Rectal smooth muscle tissue (tissue), 1 donor: ENCODE measurements around the gene EMX1.

Source experiments
- H3K27ac ChIP-seq: one replicate; pipeline ENCODE4 v1.7.0; 2013; ENCODE audit warnings: low read depth, low read length, inconsistent platforms
- H3K27me3 ChIP-seq: one replicate; pipeline ENCODE4 v1.7.0; 2013; ENCODE audit warnings: low read length; ENCODE audit not compliant: control insufficient read depth, insufficient read depth
- H3K36me3 ChIP-seq: one replicate; pipeline ENCODE4 v1.7.0; 2013; ENCODE audit warnings: low read length; ENCODE audit not compliant: control insufficient read depth, insufficient read depth
- H3K4me1 ChIP-seq: one replicate; pipeline ENCODE4 v1.7.0; 2013; ENCODE audit warnings: low read length; ENCODE audit not compliant: control insufficient read depth, insufficient read depth
- H3K4me3 ChIP-seq: one replicate; pipeline ENCODE4 v1.7.0; 2013; ENCODE audit warnings: low read length
- H3K9ac ChIP-seq: one replicate; pipeline ENCODE4 v1.7.0; 2013; ENCODE audit warnings: low read length

The EMX1 gene

DNA sequence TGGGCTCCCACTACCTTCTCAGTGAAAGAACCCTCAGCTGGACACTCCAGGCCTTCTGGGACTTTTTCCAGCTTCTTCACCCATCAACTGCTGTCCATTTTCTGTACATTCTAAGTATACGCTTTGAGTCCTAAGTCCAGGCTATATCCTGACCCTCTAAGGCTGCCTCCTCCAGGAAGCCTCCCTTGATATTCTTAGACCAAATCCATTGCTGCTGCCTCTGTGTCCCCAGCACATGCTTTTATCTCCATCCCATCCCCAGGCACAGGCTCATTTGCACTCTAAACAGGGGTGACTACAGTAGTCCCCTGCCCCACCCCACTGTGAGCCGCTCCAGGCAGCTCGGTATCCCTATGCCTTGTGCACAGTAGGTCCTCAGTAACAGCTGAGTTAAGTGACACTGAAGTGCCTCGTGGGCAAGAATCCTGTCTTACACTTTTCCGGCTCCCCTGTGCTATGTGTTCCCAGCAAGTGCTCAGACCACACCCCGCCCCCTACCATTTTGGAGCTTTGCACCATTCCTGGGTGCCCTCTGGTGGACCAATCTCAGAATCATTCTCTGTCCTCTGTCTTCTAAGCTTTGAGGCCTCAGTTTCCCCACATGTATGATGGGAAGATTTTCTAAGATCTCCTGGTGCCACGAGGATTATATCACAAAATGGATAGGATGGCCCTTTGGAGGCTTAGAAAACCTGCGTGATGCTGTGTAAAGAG, 34.9 kb downstream of the EMX1 start:
- Histone ChIP-seq H3K36me3 (no peaks in the 10 kb centered on the region), H3K27ac (no peak overlapping the region), H3K4me1 (no peaks in the 10 kb centered on the region), H3K27me3 (no peaks in the 10 kb centered on the region), H3K9ac (no peak overlapping the region), H3K4me3 (no peak overlapping the region)

DNA sequence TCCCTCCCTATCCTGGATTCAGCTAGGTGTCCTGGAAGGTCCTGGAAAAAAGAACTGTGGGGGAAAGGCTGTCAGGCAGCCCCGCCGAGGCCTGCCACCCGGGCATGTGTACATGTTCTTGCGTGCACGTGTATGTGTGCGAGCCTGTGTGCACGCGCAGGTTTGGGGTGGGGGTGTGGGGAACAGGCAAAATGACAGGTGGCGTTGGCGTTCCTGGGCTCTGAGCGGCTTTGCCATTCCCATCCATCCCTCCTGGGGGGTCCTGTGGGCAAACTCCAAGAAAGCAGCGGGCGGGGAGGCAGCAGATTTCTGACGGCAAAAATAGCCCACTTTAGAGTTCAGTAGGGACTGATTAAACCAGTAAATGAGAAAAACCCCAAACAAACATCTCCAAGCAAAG, 35.6 kb downstream of the EMX1 start:
- Histone ChIP-seq H3K4me1 (no peaks in the 10 kb centered on the region), H3K36me3 (no peaks in the 10 kb centered on the region), H3K27ac (no peak overlapping the region), H3K27me3 (no peaks in the 10 kb centered on the region), H3K4me3 (no peak overlapping the region), H3K9ac (no peak overlapping the region)

DNA sequence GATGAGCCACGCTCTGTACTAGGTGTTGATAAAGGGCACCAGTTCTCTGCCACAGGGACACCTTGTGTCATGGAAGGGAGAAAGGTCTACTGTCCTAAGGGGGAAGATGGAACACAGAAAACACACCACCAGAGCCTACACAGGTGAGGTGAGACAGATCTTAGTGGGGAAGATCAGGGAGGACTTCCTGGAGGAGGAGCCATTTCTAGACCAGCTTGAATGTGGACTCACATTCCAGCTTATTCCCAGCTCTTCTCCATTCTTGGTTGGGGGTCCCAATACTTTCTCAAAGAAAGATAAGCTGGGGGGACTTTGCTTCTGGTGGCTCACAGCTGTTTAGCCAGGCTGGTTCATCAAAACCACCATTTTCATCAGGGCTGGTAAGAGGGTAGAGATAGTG, 36.2 kb downstream of the EMX1 start:
- Histone ChIP-seq H3K4me3 (no peak overlapping the region), H3K27me3 (no peaks in the 10 kb centered on the region), H3K9ac (no peak overlapping the region), H3K27ac (no peak overlapping the region), H3K4me1 (no peaks in the 10 kb centered on the region), H3K36me3 (no peaks in the 10 kb centered on the region)

DNA sequence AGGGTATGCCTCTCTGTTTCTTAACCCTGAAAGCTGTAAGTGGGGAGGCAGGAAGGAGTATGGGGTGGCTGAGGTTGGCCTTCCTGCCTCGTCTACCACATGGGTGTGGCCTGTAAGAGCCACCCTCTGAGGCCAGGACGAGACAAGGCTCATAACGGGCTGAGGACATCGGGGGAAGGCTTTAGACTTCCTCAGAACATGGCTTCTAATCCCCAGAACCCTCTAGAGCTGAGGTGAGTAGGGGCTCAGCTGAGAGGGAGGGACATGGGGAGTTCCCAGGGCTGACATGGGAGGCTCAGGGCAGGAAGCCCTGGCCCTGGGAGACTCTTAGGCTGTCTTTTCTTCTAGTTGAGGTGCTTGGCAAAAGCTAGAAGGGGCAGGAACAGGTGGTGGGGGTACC, 36.7 kb downstream of the EMX1 start:
- H3K4me3 ChIP-seq = no peak overlapping the region
- no peaks in the 10 kb centered on the region for H3K36me3 ChIP-seq
- no peak overlapping the region for H3K27ac ChIP-seq
- H3K9ac ChIP-seq = no peak overlapping the region
- no peaks in the 10 kb centered on the region for H3K4me1 ChIP-seq
- no peaks in the 10 kb centered on the region for H3K27me3 ChIP-seq

DNA sequence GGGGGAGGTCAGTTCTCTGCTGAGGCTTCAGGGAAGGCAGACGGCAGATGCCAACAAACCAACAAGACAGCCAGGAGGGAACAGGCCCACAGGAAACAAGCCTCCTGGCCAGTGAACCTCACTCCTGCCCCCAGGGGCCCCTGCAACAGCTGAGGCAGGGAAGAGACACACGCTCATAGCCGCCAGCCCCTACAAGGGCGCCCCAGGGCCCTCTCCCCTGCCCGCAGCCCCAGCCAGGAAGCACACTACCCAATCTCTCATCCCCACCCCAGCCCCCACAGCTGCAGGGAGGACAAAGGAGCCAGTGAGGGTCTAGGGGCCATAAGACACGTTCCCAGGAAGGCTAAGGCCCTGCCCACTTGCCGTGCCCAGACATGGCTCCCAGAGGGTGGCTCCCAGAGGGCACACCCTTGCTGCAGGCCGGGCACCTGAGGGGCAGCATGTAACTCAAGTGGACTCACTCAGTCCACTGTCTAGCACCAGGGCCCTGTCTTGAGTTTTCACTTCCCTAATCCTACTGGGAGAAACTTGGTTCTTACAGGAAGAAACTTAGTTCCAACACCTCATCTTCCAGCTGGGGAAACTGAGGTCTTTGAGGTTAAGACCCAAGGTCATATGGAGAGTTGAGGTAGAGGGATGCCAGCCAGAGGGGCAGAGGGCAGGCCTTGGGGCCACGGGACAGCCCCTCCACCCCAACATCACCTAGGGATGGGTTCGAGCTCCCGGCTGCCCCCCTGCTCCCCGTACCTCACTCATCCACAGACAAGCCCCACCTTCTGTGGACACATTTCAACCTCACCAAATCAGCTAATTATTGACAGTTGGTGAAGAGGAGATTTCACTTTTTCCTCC, 37.3 kb downstream of the EMX1 start:
- Histone ChIP-seq H3K36me3 (no peaks in the 10 kb centered on the region), H3K4me1 (no peaks in the 10 kb centered on the region), H3K27me3 (no peaks in the 10 kb centered on the region), H3K27ac (no peak overlapping the region), H3K4me3 (no peak overlapping the region), H3K9ac (no peak overlapping the region)

DNA sequence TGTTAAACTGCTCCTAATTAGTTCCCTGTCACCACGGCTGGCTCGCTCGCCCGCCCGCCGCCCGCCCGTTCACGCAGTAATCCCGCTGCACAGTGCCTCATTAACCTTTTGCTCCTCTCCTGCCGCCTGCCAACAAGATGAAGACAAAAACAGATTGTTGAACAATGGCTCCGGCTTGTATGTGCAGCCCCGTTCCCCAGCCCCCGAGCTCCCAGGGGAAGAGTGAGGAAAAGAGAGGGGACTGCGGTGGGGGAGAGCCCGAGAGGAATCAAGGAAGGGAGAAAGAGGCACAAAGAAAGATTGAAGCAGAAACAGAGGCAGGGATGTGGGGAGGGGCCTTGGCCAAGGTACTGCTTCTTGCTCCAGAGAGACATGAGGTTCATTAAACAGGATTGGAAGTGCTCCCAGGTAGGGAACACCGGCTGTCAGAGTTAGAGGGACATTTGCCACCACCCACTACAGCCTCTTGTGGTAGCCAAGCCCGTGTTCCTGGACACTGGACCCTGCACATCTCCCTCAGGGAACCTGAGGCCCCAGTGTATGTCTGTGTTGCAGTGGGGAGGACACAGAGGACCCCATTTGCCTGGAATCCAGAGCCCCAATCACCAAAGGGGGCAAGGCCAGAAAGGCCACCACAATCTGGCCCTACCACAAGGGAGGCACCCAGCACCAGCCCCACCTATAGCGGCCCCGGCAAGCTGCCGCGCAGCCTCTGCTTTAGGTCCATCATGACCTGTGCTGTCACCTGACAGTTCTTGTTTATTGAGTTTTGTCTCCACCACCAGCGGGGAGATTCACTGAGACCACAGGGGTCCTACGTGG, 38.1 kb downstream of the EMX1 start:
- Histone ChIP-seq H3K4me1 (no peaks in the 10 kb centered on the region), H3K36me3 (no peaks in the 10 kb centered on the region), H3K27ac (no peak overlapping the region), H3K27me3 (no peaks in the 10 kb centered on the region), H3K9ac (no peak overlapping the region), H3K4me3 (no peak overlapping the region)

DNA sequence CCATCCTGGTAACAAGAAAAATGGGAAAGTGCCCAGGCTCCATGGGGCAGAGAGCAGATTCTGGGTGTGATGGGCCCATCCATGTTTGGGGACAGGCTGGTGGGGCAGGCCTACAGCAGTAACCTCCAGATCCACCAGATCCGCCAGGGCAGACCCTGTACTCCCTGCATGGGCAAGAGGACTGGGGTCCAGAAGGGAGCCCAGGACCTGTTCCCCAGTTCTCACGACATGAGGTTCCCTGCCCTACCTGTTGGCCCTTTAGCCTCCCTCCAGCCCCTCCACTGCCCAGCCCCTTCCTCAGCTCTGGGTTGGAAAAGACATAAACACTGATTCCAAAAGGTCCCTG, 38.7 kb downstream of the EMX1 start:
- H3K4me1 ChIP-seq = no peaks in the 10 kb centered on the region
- H3K36me3 ChIP-seq = peaks cover 2% of the 10 kb centered on the region
- H3K27ac ChIP-seq = no peak overlapping the region
- no peak overlapping the region for H3K9ac ChIP-seq
- H3K4me3 ChIP-seq = no peak overlapping the region
- no peaks in the 10 kb centered on the region for H3K27me3 ChIP-seq

DNA sequence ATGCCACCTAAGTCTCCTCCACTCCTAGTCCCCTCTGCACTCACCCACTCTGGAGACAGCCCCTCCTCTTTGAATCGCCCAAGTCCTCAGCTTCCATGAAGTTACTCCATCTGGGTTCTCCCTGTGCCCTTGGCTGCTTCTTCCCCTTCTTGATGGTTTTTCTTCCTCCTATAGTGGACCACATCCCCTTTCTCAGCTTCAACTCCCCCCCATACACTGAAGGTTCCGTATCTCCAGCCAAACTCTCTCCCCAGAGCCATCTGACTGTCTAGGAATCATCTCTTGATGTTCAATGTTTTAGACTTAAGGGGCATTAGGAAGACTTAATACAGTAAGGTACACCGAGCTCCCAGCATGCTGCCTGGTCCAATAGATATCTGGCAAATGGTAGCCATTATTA, 39.6 kb downstream of the EMX1 start:
- Histone ChIP-seq H3K9ac (no peak overlapping the region), H3K36me3 (peaks cover 2% of the 10 kb centered on the region), H3K4me1 (no peaks in the 10 kb centered on the region), H3K27ac (no peak overlapping the region), H3K27me3 (no peaks in the 10 kb centered on the region), H3K4me3 (no peak overlapping the region)

DNA sequence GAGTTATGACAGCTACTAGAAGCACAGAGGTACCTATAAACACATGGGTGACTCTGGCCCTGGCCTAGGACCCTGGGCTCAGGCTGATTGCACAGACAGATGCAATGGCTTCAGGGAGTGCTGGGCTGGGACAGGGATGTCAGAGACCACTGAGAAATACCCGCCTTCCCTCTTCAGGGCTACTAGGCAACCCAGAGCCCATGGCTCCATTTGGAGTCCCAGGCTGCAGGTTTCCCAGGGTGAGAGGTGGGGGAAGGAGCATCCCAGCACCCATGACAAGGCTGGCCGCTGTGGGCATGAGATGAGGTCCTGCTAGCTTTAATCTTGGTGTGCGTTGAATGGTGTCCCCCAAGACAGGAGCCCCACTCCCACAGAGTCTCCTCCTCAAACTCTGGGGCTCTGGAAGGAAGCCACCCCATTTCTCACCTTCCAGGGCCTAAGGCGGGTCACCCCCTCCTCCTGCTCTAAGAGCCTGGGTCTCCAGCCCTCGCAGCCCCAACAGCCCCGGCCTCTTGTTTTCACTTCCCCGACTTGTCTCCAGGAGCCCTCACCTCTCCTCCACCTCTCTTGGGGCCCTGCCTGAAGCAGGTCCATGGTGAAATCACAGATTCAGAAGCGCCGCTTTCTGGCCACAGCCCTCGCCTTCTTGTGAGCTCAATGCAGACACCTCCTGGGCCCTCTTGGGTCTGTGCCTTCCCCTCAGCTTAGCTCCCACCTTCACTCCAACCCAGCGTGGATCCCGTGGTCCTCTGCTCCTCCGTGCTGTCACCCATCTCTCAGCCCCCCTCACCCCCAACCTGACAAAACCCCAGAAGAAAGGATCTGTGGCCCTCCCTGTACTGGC, 41.4 kb downstream of the EMX1 start:
- H3K27ac ChIP-seq = no peak overlapping the region
- no peak overlapping the region for H3K4me3 ChIP-seq
- no peak overlapping the region for H3K9ac ChIP-seq
- no peaks in the 10 kb centered on the region for H3K4me1 ChIP-seq
- peaks cover 2% of the 10 kb centered on the region for H3K36me3 ChIP-seq
- H3K27me3 ChIP-seq = no peaks in the 10 kb centered on the region

DNA sequence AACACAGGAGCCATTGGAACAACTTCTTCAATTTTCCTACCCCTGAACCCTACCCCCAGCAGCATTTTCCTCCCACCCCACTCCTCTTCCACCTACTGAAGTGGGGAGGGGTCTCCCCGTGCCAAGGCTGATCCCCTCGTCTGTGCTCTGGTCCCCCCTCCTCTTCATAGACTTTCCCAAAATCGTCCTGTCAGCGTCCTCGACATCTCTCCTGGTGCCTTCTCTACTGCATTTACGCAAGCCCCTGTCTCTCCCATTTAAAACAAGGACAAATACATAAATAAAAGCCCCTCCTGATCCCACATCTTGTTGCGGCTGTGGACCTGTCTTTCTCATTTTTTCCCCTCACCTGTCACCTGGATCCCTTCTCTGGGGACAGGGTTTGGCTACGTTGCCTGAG, 42.2 kb downstream of the EMX1 start:
- no peak overlapping the region for H3K4me3 ChIP-seq
- H3K4me1 ChIP-seq = no peaks in the 10 kb centered on the region
- H3K36me3 ChIP-seq = peaks cover 2% of the 10 kb centered on the region
- H3K27me3 ChIP-seq = no peaks in the 10 kb centered on the region
- H3K9ac ChIP-seq = no peak overlapping the region
- no peak overlapping the region for H3K27ac ChIP-seq

DNA sequence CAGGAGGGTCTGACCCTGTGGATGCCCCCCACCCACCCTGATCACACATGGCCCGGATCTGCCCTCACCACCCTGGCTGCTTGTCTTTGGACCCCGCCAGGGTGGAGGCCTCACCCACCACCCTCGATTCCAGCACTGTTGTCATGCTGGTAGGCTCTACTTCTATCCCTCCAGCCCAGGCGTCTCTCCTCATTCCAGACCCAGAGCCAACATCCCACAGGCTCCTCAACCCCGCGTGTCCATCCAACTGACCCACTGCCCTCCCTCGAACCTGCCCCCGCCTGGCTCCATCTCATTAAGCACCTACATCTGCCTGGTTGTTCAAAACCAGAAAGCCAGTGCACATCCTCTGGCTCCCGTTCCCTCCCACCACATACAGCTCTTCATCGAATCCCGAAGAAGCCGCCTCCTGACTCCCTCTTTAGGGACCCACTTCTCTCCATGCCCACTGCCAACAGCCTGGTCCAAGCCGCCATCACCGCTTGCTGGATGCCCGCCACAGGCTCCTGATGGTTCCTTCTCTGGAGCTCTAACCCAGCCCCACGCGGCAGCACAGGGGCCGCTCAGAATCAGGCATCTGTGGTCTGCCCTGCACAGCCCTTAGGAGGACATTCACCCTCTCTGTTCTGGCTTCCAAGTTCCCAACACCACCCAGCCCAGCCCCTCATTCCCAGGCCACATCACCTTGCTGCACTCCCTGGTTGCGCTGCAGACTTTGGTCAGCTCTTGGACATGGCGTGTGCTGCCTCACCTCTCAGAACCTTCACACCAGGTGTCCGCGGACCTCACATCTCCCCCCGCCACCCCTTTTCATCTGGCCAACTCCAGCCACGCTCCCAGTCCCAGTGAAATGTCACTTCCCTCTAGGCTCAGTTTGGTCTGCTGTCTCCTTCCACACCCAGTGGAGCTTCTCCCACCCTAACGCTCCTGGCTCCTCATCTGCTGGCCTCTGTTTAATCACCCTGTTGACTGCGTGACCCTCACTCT, 43.0 kb downstream of the EMX1 start:
- H3K27ac ChIP-seq = no peak overlapping the region
- H3K27me3 ChIP-seq = no peaks in the 10 kb centered on the region

More for the DNA sequence above, 43.0 kb downstream of the EMX1 start:
- H3K4me1 ChIP-seq = no peaks in the 10 kb centered on the region
- no peak overlapping the region for H3K9ac ChIP-seq
- no peak overlapping the region for H3K4me3 ChIP-seq
- H3K36me3 ChIP-seq = peaks cover 5% of the 10 kb centered on the region
